ENCODE results near the gene TMEM97. TPM values are rescaled to one million over a fixed set of nuclear protein-coding genes. Genes with fewer than 3 reads are reported as not detected.

TMEM97 gene
- total and polyA plus RNA-seq, 11 donors: 1.4 to 7.9 (median 3.3) TPM

DNA sequence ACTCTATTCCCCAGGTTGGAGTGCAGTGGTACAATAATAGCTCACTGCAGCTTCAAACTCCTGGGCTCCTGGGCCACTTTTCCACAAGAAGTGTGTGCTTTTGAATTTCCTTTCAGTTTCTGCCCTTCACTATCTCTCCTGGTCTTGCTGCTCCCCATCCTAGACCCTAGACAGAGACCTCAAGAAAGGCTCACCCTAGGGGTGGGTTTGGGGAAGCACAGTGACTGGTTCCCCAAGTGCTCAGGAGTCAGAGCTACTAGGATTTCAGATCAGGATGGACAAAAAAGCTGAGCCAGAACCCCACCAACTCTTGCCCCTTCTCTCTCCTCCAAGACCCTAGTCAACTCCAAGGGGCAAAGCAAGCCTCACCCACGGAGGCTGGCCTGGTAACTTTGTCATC lies 47.6 kb downstream of the TMEM97 start:
- TF ChIP-seq POLR2A (IDR thresholded peaks at IDR 0.05): no peak
- TF ChIP-seq, protein P1, sequence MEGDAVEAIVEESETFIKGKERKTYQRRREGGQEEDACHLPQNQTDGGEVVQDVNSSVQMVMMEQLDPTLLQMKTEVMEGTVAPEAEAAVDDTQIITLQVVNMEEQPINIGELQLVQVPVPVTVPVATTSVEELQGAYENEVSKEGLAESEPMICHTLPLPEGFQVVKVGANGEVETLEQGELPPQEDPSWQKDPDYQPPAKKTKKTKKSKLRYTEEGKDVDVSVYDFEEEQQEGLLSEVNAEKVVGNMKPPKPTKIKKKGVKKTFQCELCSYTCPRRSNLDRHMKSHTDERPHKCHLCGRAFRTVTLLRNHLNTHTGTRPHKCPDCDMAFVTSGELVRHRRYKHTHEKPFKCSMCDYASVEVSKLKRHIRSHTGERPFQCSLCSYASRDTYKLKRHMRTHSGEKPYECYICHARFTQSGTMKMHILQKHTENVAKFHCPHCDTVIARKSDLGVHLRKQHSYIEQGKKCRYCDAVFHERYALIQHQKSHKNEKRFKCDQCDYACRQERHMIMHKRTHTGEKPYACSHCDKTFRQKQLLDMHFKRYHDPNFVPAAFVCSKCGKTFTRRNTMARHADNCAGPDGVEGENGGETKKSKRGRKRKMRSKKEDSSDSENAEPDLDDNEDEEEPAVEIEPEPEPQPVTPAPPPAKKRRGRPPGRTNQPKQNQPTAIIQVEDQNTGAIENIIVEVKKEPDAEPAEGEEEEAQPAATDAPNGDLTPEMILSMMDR (IDR thresholded peaks at IDR 0.05): no peak
- 71 to 92% (median 86%) methylated on average over 1 of the region's 1 CpG for WGBS, 4 donors
- peaks cover 4 to 20% (median 10%) of the 10 kb centered on the region in 12 donors for H3K4me1 ChIP-seq
- H3K9me3 ChIP-seq: no peaks in the 10 kb centered on the region
- DNase-seq: no peak
- H3K27me3 ChIP-seq: no peaks in the 10 kb centered on the region
- no peak overlapping the region for H3K4me3 ChIP-seq
- H3K36me3 ChIP-seq: peaks cover 0 to 40% (median 26%) of the 10 kb centered on the region in 9 donors
- no peak for ATAC-seq
- intact Hi-C loops (cut with DNase I): no loop called here
- H3K27ac ChIP-seq: no peak overlapping the region

DNA sequence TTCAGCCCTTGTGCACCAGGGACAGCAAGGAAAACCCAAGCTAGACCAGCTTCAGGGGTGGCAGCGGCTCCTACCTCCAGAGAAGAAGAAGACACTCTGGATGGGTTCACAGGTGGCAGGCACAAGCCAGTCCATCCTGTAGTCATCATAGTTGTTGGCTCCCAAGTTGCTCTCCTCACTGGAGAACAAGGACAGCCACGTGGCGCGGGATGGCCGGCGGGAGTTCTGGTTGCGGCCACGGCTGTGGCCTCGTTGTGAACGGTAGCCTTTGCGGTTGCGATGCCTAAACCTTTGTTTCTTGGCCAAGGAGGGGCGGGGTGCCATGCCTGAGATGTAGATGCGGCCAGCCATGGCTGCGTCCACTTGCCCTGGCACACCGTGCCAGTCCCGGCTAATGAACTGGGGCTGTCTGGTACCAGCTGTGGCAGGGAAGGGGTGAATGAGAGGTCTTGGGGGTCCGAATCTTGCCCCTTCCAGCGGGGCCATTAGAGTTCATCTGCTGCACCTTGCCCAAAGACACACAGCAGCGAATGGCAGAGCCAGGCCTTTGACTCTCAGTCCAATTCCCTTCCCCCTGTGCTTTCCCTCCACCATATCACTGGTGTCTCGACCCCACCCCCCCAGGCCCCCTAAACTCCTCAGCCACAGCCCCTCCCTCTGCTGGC lies 48.8 kb downstream of the TMEM97 start:
- no peak overlapping the region for H3K27ac ChIP-seq
- no peak for TF ChIP-seq POLR2A (IDR thresholded peaks at IDR 0.05)
- TF ChIP-seq, protein P1 (IDR thresholded peaks at IDR 0.05): no peak
- peaks cover 0 to 29% (median 14%) of the 10 kb centered on the region in 9 donors for H3K36me3 ChIP-seq
- DNase-seq (no peak), ATAC-seq (no peak)
- no peaks in the 10 kb centered on the region for H3K9me3 ChIP-seq
- H3K27me3 ChIP-seq: no peaks in the 10 kb centered on the region
- WGBS, 4 donors: 88 to 93% (median 92%) methylated on average over 17 to 21 of the region's 21 CpGs
- no peak overlapping the region for H3K4me3 ChIP-seq
- peaks cover 4 to 31% (median 18%) of the 10 kb centered on the region in 12 donors for H3K4me1 ChIP-seq
- intact Hi-C loops (cut with DNase I): no loop called here

DNA sequence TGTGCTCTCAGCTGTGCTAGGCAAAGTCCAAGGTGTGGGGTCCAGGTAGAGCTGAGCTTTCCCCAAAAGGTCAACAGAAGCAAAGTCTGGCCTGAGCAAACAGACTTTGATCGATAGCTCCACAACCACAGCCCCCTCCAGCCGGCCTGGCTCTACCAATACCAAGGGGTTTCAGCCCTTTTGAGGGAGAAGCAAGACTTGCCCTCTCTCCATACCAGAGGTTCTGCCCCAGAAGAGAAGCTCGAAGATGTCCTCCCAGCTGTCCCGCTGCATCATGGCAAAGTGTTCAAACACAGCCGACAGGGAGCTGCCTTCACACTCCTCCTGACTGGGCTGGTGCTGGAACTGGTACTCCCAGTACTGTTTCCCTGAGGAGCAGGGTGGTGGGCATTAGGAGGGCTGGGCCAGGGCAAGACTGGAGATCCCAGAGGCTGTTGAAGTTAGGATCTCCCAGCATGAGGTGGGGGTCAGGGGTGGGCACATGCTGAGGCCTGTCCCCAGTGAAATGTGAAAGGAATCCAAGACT lies 49.4 kb downstream of the TMEM97 start:
- intact Hi-C loops (cut with DNase I): no loop called here
- 81 to 92% (median 87%) methylated on average over 3 to 5 of the region's 5 CpGs for WGBS, 4 donors
- H3K4me1 ChIP-seq: peaks cover 7 to 37% (median 24%) of the 10 kb centered on the region in 12 donors
- H3K27ac ChIP-seq: peak overlapping the region in 1 of 12 donors; percentile 86
- H3K9me3 ChIP-seq: no peaks in the 10 kb centered on the region
- DNase-seq (no peak), ATAC-seq (no peak)
- TF ChIP-seq, protein P1 (IDR thresholded peaks at IDR 0.05): no peak
- no peak for TF ChIP-seq POLR2A (IDR thresholded peaks at IDR 0.05)
- H3K27me3 ChIP-seq: no peaks in the 10 kb centered on the region
- H3K4me3 ChIP-seq: no peak overlapping the region
- H3K36me3 ChIP-seq: peaks cover 0 to 24% (median 8%) of the 10 kb centered on the region in 9 donors

DNA sequence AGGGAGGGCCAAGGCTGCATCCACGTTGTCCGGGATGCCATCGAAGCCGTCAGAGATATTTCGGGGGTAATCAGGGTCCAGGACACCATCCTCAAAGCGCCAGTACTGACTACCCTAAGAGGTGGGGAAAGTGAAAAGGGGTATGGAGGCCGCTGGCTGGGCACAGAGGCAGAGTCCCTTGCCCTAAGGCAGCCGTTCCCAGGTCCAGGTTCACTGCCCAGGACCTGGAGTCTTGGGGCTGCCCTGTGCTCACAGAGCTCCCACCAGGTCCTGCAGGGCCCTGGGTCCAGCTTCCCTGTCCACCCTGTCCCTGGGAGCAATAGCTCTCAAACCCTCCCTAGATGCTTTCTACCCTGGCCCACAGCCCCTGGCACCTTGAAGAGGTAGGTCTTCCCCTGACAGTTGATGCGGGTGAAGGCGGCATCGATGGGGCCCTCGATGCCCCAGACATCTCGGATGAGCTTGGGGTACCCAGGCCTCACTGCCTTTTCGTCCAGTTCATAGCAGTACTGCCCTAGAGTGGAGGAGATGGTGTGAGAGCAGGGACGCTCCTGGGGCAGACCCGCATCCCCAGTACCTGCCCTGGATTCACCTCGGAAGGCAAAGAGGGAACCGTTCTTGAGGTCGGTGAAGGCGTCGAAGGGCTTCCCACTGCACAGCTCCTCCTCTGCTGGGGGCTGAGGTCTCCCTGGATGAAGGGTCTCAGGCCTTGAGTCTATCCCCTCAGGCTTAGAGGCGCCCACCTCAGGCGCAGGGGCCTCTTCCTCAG lies 50.1 kb downstream of the TMEM97 start:
- no peaks in the 10 kb centered on the region for H3K9me3 ChIP-seq
- H3K27ac ChIP-seq: peak overlapping the region in 3 of 12 donors; percentile 70 to 86 (median 83)
- ATAC-seq (no peak), DNase-seq (no peak)
- H3K4me1 ChIP-seq: peaks cover 7 to 39% (median 25%) of the 10 kb centered on the region in 12 donors
- no peak overlapping the region for H3K4me3 ChIP-seq
- peaks cover 0 to 16% (median under 1%) of the 10 kb centered on the region in 9 donors for H3K36me3 ChIP-seq
- no peaks in the 10 kb centered on the region for H3K27me3 ChIP-seq
- intact Hi-C loops (cut with DNase I): no loop called here
- TF ChIP-seq POLR2A (IDR thresholded peaks at IDR 0.05): no peak
- TF ChIP-seq, protein P1 (IDR thresholded peaks at IDR 0.05): no peak
- 91 to 93% (median 92%) methylated on average over 21 to 23 of the region's 23 CpGs for WGBS, 4 donors

Measured in heart left ventricle (tissue), 16 donors.